ENCODE measurements around the gene ELOVL2. TPM values are rescaled to one million over a fixed set of nuclear protein-coding genes. Genes with fewer than 3 reads are reported as not detected.

ELOVL2 gene
- total RNA-seq, 1 experiment from 2014 or later: not detected

GRCh38 chr6:10956776-10957175 lies 87.3 kb downstream of the ELOVL2 start:
- Mint-ChIP-seq H3K4me3 (ENCODE audit: unreplicated experiment) (no peak overlapping the region), H3K27ac (ENCODE audit: low read depth, unreplicated experiment) (no peak overlapping the region), H3K9me3 (ENCODE audit: unreplicated experiment) (peaks cover 6% of the 10 kb centered on the region), H3K4me1 (ENCODE audit: insufficient read depth, unreplicated experiment) (peaks cover 5% of the 10 kb centered on the region), H3K36me3 (ENCODE audit: insufficient read depth, unreplicated experiment) (no peaks in the 10 kb centered on the region), H3K27me3 (ENCODE audit: insufficient read depth, unreplicated experiment) (no peaks in the 10 kb centered on the region)
- DNase-seq (ENCODE audit: unreplicated experiment): no peak
- no peak for TF ChIP-seq CTCF (IDR thresholded peaks at IDR 0.05; ENCODE audit: unreplicated experiment)
- BruUV-seq (replicated peaks): no TSS peak
- POLR2A ChIA-PET: no interaction called here
- intact Hi-C loops (cut with micrococcal nuclease): no loop called here
- CTCF ChIA-PET: interaction anchor here (0.6 to 1.7 kb wide), 6 partner anchors 12 to 476 kb away, joined by 3 to 4 read pairs (median 3); no protein-coding TSS in a partner anchor

- DNase-seq (ENCODE audit: unreplicated experiment): peak; percentile 75
- BruUV-seq (replicated peaks): no TSS peak
- H3K27ac Mint-ChIP-seq (ENCODE audit: low read depth, unreplicated experiment): no peak overlapping the region
- H3K27me3 Mint-ChIP-seq (ENCODE audit: insufficient read depth, unreplicated experiment): no peaks in the 10 kb centered on the region
- peak; percentile 69 for TF ChIP-seq CTCF (IDR thresholded peaks at IDR 0.05; ENCODE audit: unreplicated experiment)
- H3K36me3 Mint-ChIP-seq (ENCODE audit: insufficient read depth, unreplicated experiment): no peaks in the 10 kb centered on the region
- intact Hi-C loops (cut with micrococcal nuclease): no loop called here
- H3K9me3 Mint-ChIP-seq (ENCODE audit: unreplicated experiment): peaks cover 6% of the 10 kb centered on the region
- ChIA-PET POLR2A (interaction anchor here (0.9 to 1.3 kb wide), 2 partner anchors 57 to 115 kb away, joined by 3 to 4 read pairs; no protein-coding TSS in a partner anchor), CTCF (interaction anchor here (0.5 to 10.0 kb wide), 20 partner anchors 14 to 629 kb away, joined by 3 to 285 read pairs (median 4); no protein-coding TSS in a partner anchor)
- peaks cover 5% of the 10 kb centered on the region for H3K4me1 Mint-ChIP-seq (ENCODE audit: insufficient read depth, unreplicated experiment)
- no peak overlapping the region for H3K4me3 Mint-ChIP-seq (ENCODE audit: unreplicated experiment)
These were observed 89.5 kb downstream of the ELOVL2 start for GRCh38 chr6:10954590-10955010.

GRCh38 chr6:10951675-10952282 lies 92.3 kb downstream of the ELOVL2 start:
- ChIA-PET CTCF (interaction anchor here (0.6 to 10.0 kb wide), 24 partner anchors 11 to 1708 kb away, joined by 3 to 285 read pairs (median 4); no protein-coding TSS in a partner anchor), POLR2A (interaction anchor here (0.8 to 1.8 kb wide), 6 partner anchors 9 to 546 kb away, joined by 3 to 8 read pairs (median 3); no protein-coding TSS in a partner anchor)
- Mint-ChIP-seq H3K9me3 (ENCODE audit: unreplicated experiment) (peaks cover 6% of the 10 kb centered on the region), H3K4me3 (ENCODE audit: unreplicated experiment) (no peak overlapping the region), H3K27ac (ENCODE audit: low read depth, unreplicated experiment) (no peak overlapping the region), H3K4me1 (ENCODE audit: insufficient read depth, unreplicated experiment) (peaks cover 5% of the 10 kb centered on the region), H3K27me3 (ENCODE audit: insufficient read depth, unreplicated experiment) (no peaks in the 10 kb centered on the region), H3K36me3 (ENCODE audit: insufficient read depth, unreplicated experiment) (no peaks in the 10 kb centered on the region)
- TF ChIP-seq CTCF (IDR thresholded peaks at IDR 0.05; ENCODE audit: unreplicated experiment): peak; percentile 58
- DNase-seq (ENCODE audit: unreplicated experiment): peak; percentile 63
- BruUV-seq (replicated peaks): no TSS peak
- intact Hi-C loops (cut with micrococcal nuclease): loop anchor here (1.0 kb wide), 4 partner anchors 118 to 624 kb away; no protein-coding TSS in a partner anchor

GRCh38 chr6:10949579-10950490 lies 94.3 kb downstream of the ELOVL2 start:
- no peaks in the 10 kb centered on the region for H3K36me3 Mint-ChIP-seq (ENCODE audit: insufficient read depth, unreplicated experiment)
- DNase-seq (ENCODE audit: unreplicated experiment): no peak
- POLR2A ChIA-PET: no interaction called here
- H3K27me3 Mint-ChIP-seq (ENCODE audit: insufficient read depth, unreplicated experiment): no peaks in the 10 kb centered on the region
- no peak overlapping the region for H3K27ac Mint-ChIP-seq (ENCODE audit: low read depth, unreplicated experiment)
- peaks cover 6% of the 10 kb centered on the region for H3K9me3 Mint-ChIP-seq (ENCODE audit: unreplicated experiment)
- H3K4me3 Mint-ChIP-seq (ENCODE audit: unreplicated experiment): no peak overlapping the region
- intact Hi-C loops (cut with micrococcal nuclease): no loop called here
- no peak for TF ChIP-seq CTCF (IDR thresholded peaks at IDR 0.05; ENCODE audit: unreplicated experiment)
- CTCF ChIA-PET: interaction anchor here (0.6 to 10.0 kb wide), 5 partner anchors 11 to 626 kb away, joined by 3 to 285 read pairs (median 3); no protein-coding TSS in a partner anchor
- H3K4me1 Mint-ChIP-seq (ENCODE audit: insufficient read depth, unreplicated experiment): peaks cover 5% of the 10 kb centered on the region
- no TSS peak for BruUV-seq (replicated peaks)

All from MCF 10A (cell line).